Subcutaneous abdominal adipose tissue (tissue), 5 donors: ENCODE measurements around the gene MOCS1.

Source experiments
- H3K27ac ChIP-seq: one replicate; pipeline ENCODE4 v1.7.0; 2013; ENCODE audit warnings: low read depth, mild to moderate bottlenecking, inconsistent platforms, low read length, moderate library complexity
- H3K27me3 ChIP-seq, 5 donors: one replicate each; pipeline ENCODE4 v1.7.0; 2013; ENCODE audit warnings: low read length in 5 of 5, inconsistent platforms in 1 of 5; ENCODE audit not compliant: control insufficient read depth in 5 of 5, insufficient read depth in 4 of 5
- H3K36me3 ChIP-seq, 5 donors: one replicate each; pipeline ENCODE4 v1.7.0; 2013; ENCODE audit warnings: low read length in 5 of 5; ENCODE audit not compliant: control insufficient read depth in 5 of 5, insufficient read depth in 5 of 5
- H3K4me1 ChIP-seq, 5 donors: one replicate each; pipeline ENCODE4 v1.7.0; 2013; ENCODE audit warnings: low read length in 5 of 5, mild to moderate bottlenecking in 3 of 5, moderate library complexity in 1 of 5; ENCODE audit not compliant: control insufficient read depth in 5 of 5, insufficient read depth in 5 of 5
- H3K4me3 ChIP-seq, 5 donors: one replicate each; pipeline ENCODE4 v1.7.0; 2013; ENCODE audit warnings: low read length in 5 of 5, low read depth in 1 of 5
- H3K9ac ChIP-seq, 5 donors: one replicate each; pipeline ENCODE4 v1.7.0; 2013; ENCODE audit warnings: low read length in 5 of 5, mild to moderate bottlenecking in 4 of 5, moderate library complexity in 3 of 5
- H3K9me3 ChIP-seq, 5 donors: one replicate each; pipeline ENCODE4 v1.7.0; 2013; ENCODE audit warnings: low read length in 5 of 5; ENCODE audit not compliant: control insufficient read depth in 5 of 5
- donor health status: healthy.
- donor health status: healthy.
- donor health status: healthy.
- donor health status: healthy.
- donor health status: healthy.

The MOCS1 gene

GRCh38 chr6:39938773-39939654 is 4.8 kb upstream of the MOCS1 start:
- no peaks in the 10 kb centered on the region for H3K9me3 ChIP-seq
- H3K36me3 ChIP-seq = no peaks in the 10 kb centered on the region
- H3K4me3 ChIP-seq = no peak overlapping the region
- H3K4me1 ChIP-seq = peaks cover 3 to 45% (median 23%) of the 10 kb centered on the region in 5 donors
- H3K27me3 ChIP-seq = no peaks in the 10 kb centered on the region
- peak overlapping the region; percentile 57 for H3K27ac ChIP-seq
- peak overlapping the region in 2 of 5 donors; percentile 1 to 52 for H3K9ac ChIP-seq

- Histone ChIP-seq H3K36me3 (no peaks in the 10 kb centered on the region), H3K4me1 (peaks cover 3 to 46% (median 33%) of the 10 kb centered on the region in 5 donors), H3K27me3 (no peaks in the 10 kb centered on the region), H3K9ac (no peak overlapping the region), H3K9me3 (no peaks in the 10 kb centered on the region), H3K27ac (no peak overlapping the region), H3K4me3 (no peak overlapping the region)
Measured at GRCh38 chr6:39937686-39938333, 3.5 kb upstream of the MOCS1 start.

GRCh38 chr6:39936857-39937256 is 2.6 kb upstream of the MOCS1 start:
- Histone ChIP-seq H3K4me1 (peaks cover 3 to 48% (median 43%) of the 10 kb centered on the region in 5 donors), H3K27me3 (no peaks in the 10 kb centered on the region), H3K9ac (no peak overlapping the region), H3K9me3 (no peaks in the 10 kb centered on the region), H3K4me3 (no peak overlapping the region), H3K36me3 (no peaks in the 10 kb centered on the region), H3K27ac (no peak overlapping the region)

- Histone ChIP-seq H3K4me1 (peaks cover 4 to 64% (median 59%) of the 10 kb centered on the region in 5 donors), H3K36me3 (no peaks in the 10 kb centered on the region), H3K27me3 (no peaks in the 10 kb centered on the region), H3K9ac (no peak overlapping the region), H3K4me3 (no peak overlapping the region), H3K9me3 (no peaks in the 10 kb centered on the region), H3K27ac (peak overlapping the region; percentile 6)
Measured at GRCh38 chr6:39935241-39935640, 979 bp upstream of the MOCS1 start.

- Histone ChIP-seq H3K36me3 (no peaks in the 10 kb centered on the region), H3K27me3 (no peaks in the 10 kb centered on the region), H3K4me1 (peaks cover 5 to 73% (median 56%) of the 10 kb centered on the region in 5 donors), H3K27ac (peak overlapping the region; percentile 87), H3K4me3 (peak overlapping the region; percentile 75 to 91 (median 82)), H3K9ac (peak overlapping the region; percentile 84 to 95 (median 87)), H3K9me3 (no peaks in the 10 kb centered on the region)
Measured at GRCh38 chr6:39933669-39934130, 562 bp downstream of the MOCS1 start.

- Histone ChIP-seq H3K9me3 (no peaks in the 10 kb centered on the region), H3K4me3 (peak overlapping the region; percentile 75 to 91 (median 82)), H3K27me3 (no peaks in the 10 kb centered on the region), H3K9ac (peak overlapping the region; percentile 4 to 95 (median 49)), H3K36me3 (no peaks in the 10 kb centered on the region), H3K4me1 (peaks cover 2 to 75% (median 52%) of the 10 kb centered on the region in 5 donors), H3K27ac (peak overlapping the region; percentile 87)
Measured at GRCh38 chr6:39932386-39932910, 1.8 kb downstream of the MOCS1 start.

- no peaks in the 10 kb centered on the region for H3K27me3 ChIP-seq
- H3K4me1 ChIP-seq = peaks cover 2 to 83% (median 61%) of the 10 kb centered on the region in 5 donors
- H3K9me3 ChIP-seq = no peaks in the 10 kb centered on the region
- H3K27ac ChIP-seq = peak overlapping the region; percentile 87
- peak overlapping the region in 2 of 5 donors; percentile 40 to 95 for H3K9ac ChIP-seq
- peak overlapping the region in 3 of 5 donors; percentile 75 to 91 (median 89) for H3K4me3 ChIP-seq
- H3K36me3 ChIP-seq = peaks cover 0 to 5% (median 0%) of the 10 kb centered on the region in 5 donors
Measured at GRCh38 chr6:39931607-39932006, 2.7 kb downstream of the MOCS1 start.

GRCh38 chr6:39930540-39930939 is 3.7 kb downstream of the MOCS1 start:
- Histone ChIP-seq H3K4me3 (peak overlapping the region in 2 of 5 donors; percentile 1 to 31), H3K9me3 (no peaks in the 10 kb centered on the region), H3K4me1 (peaks cover 2 to 85% (median 64%) of the 10 kb centered on the region in 5 donors), H3K27ac (peak overlapping the region; percentile 4), H3K36me3 (peaks cover 0 to 13% (median 9%) of the 10 kb centered on the region in 5 donors), H3K9ac (peak overlapping the region in 2 of 5 donors; percentile 6 to 49), H3K27me3 (no peaks in the 10 kb centered on the region)

- Histone ChIP-seq H3K36me3 (peaks cover 0 to 19% (median 16%) of the 10 kb centered on the region in 5 donors), H3K9me3 (no peaks in the 10 kb centered on the region), H3K4me1 (peaks cover 2 to 85% (median 65%) of the 10 kb centered on the region in 5 donors), H3K4me3 (peak overlapping the region in 2 of 5 donors; percentile 29 to 31), H3K27me3 (no peaks in the 10 kb centered on the region), H3K9ac (peak overlapping the region in 2 of 5 donors; percentile 6 to 49), H3K27ac (peak overlapping the region; percentile 4)
Measured at GRCh38 chr6:39929733-39930461, 4.4 kb downstream of the MOCS1 start.
